Ovary (tissue), 9 donors: ENCODE data around the gene OLFML2A. TPM values are rescaled to one million over a fixed set of nuclear protein-coding genes. Genes with fewer than 3 reads are reported as not detected.

Experiments used
- DNase-seq, 5 donors: peaks; one replicate each; pipeline ENCODE4 v3.0.0-alpha.2; 2019 to 2020
- H3K27ac ChIP-seq, 2 donors: fragments of 200-600 bp; one replicate each; pipeline versions ENCODE4 v1.5.1 to v1.8.0; 2019 to 2022
- H3K27me3 ChIP-seq: fragments of 200-600 bp; one replicate; pipeline ENCODE4 v1.8.0; 2022
- H3K36me3 ChIP-seq: fragments of 200-600 bp; sonication (generic); one replicate; pipeline ENCODE4 v1.5.1; 2019
- H3K4me1 ChIP-seq: one replicate; pipeline ENCODE4 v1.8.1; 2013; ENCODE audit warnings: mild to moderate bottlenecking, moderate library complexity; ENCODE audit not compliant: insufficient read depth
- H3K4me3 ChIP-seq: fragments of 200-600 bp; sonication (generic); one replicate; pipeline ENCODE4 v1.5.1; 2017
- H3K9me3 ChIP-seq, 2 donors: fragments of 200-600 bp in 1 of 2; sonication (generic) in 1 of 2; one replicate each; pipeline versions ENCODE4 v1.5.1 to v1.8.1; 2013 to 2019; ENCODE audit warnings: mild to moderate bottlenecking in 1 of 2, moderate library complexity in 1 of 2
- CTCF ChIP-seq, 3 donors: fragments of 450-650 bp in 2 of 3; fragments of 200-600 bp in 1 of 3; IDR thresholded peaks; one replicate each; pipeline versions ENCODE4 v1.5.1 to v1.8.0; 2016 to 2022; ENCODE audit warnings: antibody characterized with exemption in 3 of 3, mild to moderate bottlenecking in 1 of 3
- EP300 ChIP-seq: sonication (generic); formaldehyde crosslinking; IDR thresholded peaks from one replicate; pipeline ENCODE4 v1.6.1; 2017; ENCODE audit warnings: antibody characterized with exemption
- POLR2A ChIP-seq: fragments of 450-650 bp; IDR thresholded peaks from one replicate; pipeline ENCODE4 v1.6.1; 2017; ENCODE audit warnings: antibody characterized with exemption, mild to moderate bottlenecking, moderate library complexity
- WGBS, 3 donors: extraction: QIAGEN DNeasy Blood & Tissue Kit in 1 of 3; methylation state at CpG; one replicate each; pipeline versions ENCODE4 v1.1.5 to v1.1.7; 2013 to 2017; 5-methylcytosine and 5-hydroxymethylcytosine counted together
- intact Hi-C, 4 donors: fragments of 100-400 bp; cut with DNase I; formaldehyde crosslinking; loops; one replicate each; pipeline versions ENCODE4 v1.11.0 to v1.15.1; 2022 to 2023
- polyA plus RNA-seq, 2 donors: library from polyadenylated mRNA; stranded (reverse); fragments of 200-250 nt in 1 of 2; fragments of 350-450 nt in 1 of 2; fragmentation: Illumina TruSeq in 1 of 2; extraction: RNeasy Lipid Tissue Mini Kit (QIAGEN cat#74804) in 1 of 2; gene quantifications; one replicate each; pipeline ENCODE4 v1.2.3, GENCODE V29; 2013 to 2014
- total RNA-seq, 7 donors: library from RNA; depleted of rRNA in 2 of 7; stranded (reverse); fragments of >200 nt in 2 of 7; fragmentation: NEBNext Ultra II Directional in 3 of 7; extraction: Animal tissue kit (Norgen Biotek cat#: 25700) in 3 of 7; gene quantifications; one replicate each; pipeline versions ENCODE4 v1.1.0 to v1.2.4, GENCODE V29; 2016 to 2023
- donor health status: DM: no; HTN: no; CAD: no; lungs with moderate emphysema.
- donor health status: DM: no; HTN: no; CAD: no.
- donor health status: Bipolar disorder and iron deficiency.
- donor health status: DM: yes; HTN: yes; CAD: no.
- donor health status: DM: no; HTN: no; CAD: no.
- donor health status: DM: yes; HTN: yes; CAD: no.

Gene OLFML2A
- total and polyA plus RNA-seq, 9 donors = 14.7 to 63.4 (median 31.0) TPM

GRCh38 chr9:124761710-124762109, 15.2 kb upstream of the OLFML2A start:
- no peak for DNase-seq
- intact Hi-C loops = no loop called here
- H3K36me3 ChIP-seq = no peaks in the 10 kb centered on the region
- H3K4me3 ChIP-seq = no peak overlapping the region
- WGBS, 3 donors = 84 to 87% (median 87%) methylated on average over 3 of the region's 3 CpGs
- no peaks in the 10 kb centered on the region for H3K4me1 ChIP-seq
- H3K9me3 ChIP-seq = no peaks in the 10 kb centered on the region
- H3K27me3 ChIP-seq = no peaks in the 10 kb centered on the region
- TF ChIP-seq CTCF (IDR thresholded peaks at IDR 0.05) (no peak), EP300 (no peak), POLR2A (no peak)
- no peak overlapping the region for H3K27ac ChIP-seq

GRCh38 chr9:124762633-124763032, 14.3 kb upstream of the OLFML2A start:
- no peaks in the 10 kb centered on the region for H3K36me3 ChIP-seq
- H3K27me3 ChIP-seq = no peaks in the 10 kb centered on the region
- DNase-seq = no peak
- H3K4me1 ChIP-seq = no peaks in the 10 kb centered on the region
- H3K4me3 ChIP-seq = no peak overlapping the region
- intact Hi-C loops = no loop called here
- H3K27ac ChIP-seq = no peak overlapping the region
- WGBS, 3 donors = 92 to 95% (median 94%) methylated on average over 3 of the region's 3 CpGs
- no peaks in the 10 kb centered on the region for H3K9me3 ChIP-seq
- TF ChIP-seq CTCF (IDR thresholded peaks at IDR 0.05) (no peak), EP300 (no peak), POLR2A (no peak)

GRCh38 chr9:124764774-124765438, 12.0 kb upstream of the OLFML2A start:
- Histone ChIP-seq H3K36me3 (no peaks in the 10 kb centered on the region), H3K27ac (no peak overlapping the region), H3K27me3 (no peaks in the 10 kb centered on the region), H3K4me1 (no peaks in the 10 kb centered on the region), H3K9me3 (no peaks in the 10 kb centered on the region), H3K4me3 (no peak overlapping the region)
- DNase-seq = no peak
- intact Hi-C loops = no loop called here
- TF ChIP-seq POLR2A = no peak
- TF ChIP-seq EP300 = no peak
- TF ChIP-seq CTCF (IDR thresholded peaks at IDR 0.05) = no peak
- 87 to 88% (median 88%) methylated on average over 6 of the region's 6 CpGs for WGBS, 3 donors

- H3K27ac ChIP-seq = no peak overlapping the region
- no peaks in the 10 kb centered on the region for H3K36me3 ChIP-seq
- H3K4me3 ChIP-seq = no peak overlapping the region
- no peaks in the 10 kb centered on the region for H3K27me3 ChIP-seq
- WGBS, 3 donors = 85 to 92% (median 90%) methylated on average over 6 of the region's 6 CpGs
- no peaks in the 10 kb centered on the region for H3K9me3 ChIP-seq
- no peaks in the 10 kb centered on the region for H3K4me1 ChIP-seq
- no peak for DNase-seq
- intact Hi-C loops = no loop called here
- TF ChIP-seq POLR2A (no peak), EP300 (no peak), CTCF (IDR thresholded peaks at IDR 0.05) (no peak)
Observed at GRCh38 chr9:124765439-124765835, 11.5 kb upstream of the OLFML2A start.
